BE2C (cell line): ENCODE results near the gene EPM2AIP1.
A peak's percentile ranks its signal among the peaks of the same experiment; 100 is the strongest.

Source experiments
- DNase-seq: peaks from one replicate; pipeline ENCODE4 v3.0.0-alpha.2; 2020
- H3K27me3 ChIP-seq: fragments of 250-450 bp; sonication (Bioruptor Pico); 2 replicates; pipeline ENCODE4 v1.5.1; 2020; ENCODE audit warnings: mild to moderate bottlenecking
- H3K36me3 ChIP-seq: fragments of 250-450 bp; sonication (Bioruptor Pico); 2 replicates; pipeline ENCODE4 v1.5.1; 2020; ENCODE audit warnings: mild to moderate bottlenecking
- H3K4me1 ChIP-seq: fragments of 250-450 bp; sonication (Bioruptor Pico); 2 replicates; pipeline ENCODE4 v1.5.1; 2020
- H3K4me3 ChIP-seq: 2 replicates; pipeline ENCODE4 v1.5.1; 2011; ENCODE audit warnings: low read depth, low read length
- H3K9me3 ChIP-seq: fragments of 250-450 bp; sonication (Bioruptor Pico); 2 replicates; pipeline ENCODE4 v1.5.1; 2020
- TF ChIP-seq, protein P1 (sequence below): IDR thresholded peaks from 2 replicates; pipeline ENCODE4 v1.5.1; 2012; ENCODE audit warnings: mild to moderate bottlenecking, low read depth, low read length

Gene EPM2AIP1

DNA sequence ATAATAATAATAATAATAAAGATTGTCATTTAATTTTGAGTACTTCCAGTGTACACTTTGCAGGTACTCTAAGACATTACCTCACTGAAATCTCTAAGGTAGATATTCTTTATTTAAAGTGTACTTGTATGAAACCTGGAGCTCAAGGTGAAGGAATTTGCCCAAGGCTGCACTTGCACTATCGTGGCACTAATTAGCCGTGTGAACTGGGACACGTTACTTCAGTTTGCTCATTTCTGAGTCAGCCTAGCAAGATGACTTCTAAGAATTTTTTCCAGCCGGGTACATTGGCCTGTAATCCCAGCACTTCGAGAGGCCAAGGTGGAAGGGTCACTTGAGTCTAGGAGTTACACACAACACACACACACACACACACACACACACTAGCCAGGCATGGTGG lies 33.9 kb upstream of the EPM2AIP1 start:
- DNase-seq: no peak
- Histone ChIP-seq H3K9me3 (no peaks in the 10 kb centered on the region), H3K4me3 (no peak overlapping the region), H3K27me3 (no peaks in the 10 kb centered on the region), H3K4me1 (no peaks in the 10 kb centered on the region), H3K36me3 (peaks cover 15% of the 10 kb centered on the region; the same call in 1 of the 2 replicates)
- TF ChIP-seq, protein P1, sequence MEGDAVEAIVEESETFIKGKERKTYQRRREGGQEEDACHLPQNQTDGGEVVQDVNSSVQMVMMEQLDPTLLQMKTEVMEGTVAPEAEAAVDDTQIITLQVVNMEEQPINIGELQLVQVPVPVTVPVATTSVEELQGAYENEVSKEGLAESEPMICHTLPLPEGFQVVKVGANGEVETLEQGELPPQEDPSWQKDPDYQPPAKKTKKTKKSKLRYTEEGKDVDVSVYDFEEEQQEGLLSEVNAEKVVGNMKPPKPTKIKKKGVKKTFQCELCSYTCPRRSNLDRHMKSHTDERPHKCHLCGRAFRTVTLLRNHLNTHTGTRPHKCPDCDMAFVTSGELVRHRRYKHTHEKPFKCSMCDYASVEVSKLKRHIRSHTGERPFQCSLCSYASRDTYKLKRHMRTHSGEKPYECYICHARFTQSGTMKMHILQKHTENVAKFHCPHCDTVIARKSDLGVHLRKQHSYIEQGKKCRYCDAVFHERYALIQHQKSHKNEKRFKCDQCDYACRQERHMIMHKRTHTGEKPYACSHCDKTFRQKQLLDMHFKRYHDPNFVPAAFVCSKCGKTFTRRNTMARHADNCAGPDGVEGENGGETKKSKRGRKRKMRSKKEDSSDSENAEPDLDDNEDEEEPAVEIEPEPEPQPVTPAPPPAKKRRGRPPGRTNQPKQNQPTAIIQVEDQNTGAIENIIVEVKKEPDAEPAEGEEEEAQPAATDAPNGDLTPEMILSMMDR: no peak

DNA sequence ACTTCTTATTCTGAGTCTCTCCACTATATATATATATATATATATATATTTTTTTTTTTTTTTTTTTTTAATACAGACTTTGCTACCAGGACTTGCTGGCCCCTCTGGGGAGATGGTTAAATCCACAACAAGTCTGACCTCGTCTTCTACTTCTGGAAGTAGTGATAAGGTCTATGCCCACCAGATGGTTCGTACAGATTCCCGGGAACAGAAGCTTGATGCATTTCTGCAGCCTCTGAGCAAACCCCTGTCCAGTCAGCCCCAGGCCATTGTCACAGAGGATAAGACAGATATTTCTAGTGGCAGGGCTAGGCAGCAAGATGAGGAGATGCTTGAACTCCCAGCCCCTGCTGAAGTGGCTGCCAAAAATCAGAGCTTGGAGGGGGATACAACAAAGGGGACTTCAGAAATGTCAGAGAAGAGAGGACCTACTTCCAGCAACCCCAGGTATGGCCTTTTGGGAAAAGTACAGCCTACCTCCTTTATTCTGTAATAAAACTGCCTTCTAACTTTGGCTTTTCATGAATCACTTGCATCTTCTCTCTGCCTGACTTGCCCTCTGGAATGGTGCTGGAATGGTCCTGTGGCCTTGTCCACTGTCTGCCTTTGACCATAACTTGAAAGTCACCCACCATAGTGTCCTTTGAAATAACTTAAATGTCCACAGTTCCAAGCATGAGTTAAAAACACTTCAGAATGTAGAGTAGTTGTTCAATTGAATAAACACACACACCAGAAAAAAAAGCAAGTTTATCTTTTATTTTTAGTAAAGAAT lies 32.8 kb upstream of the EPM2AIP1 start:
- TF ChIP-seq, protein P1: no peak
- Histone ChIP-seq H3K4me3 (no peak overlapping the region), H3K4me1 (no peaks in the 10 kb centered on the region), H3K36me3 (peaks cover 15% of the 10 kb centered on the region; the same call in 1 of the 2 replicates), H3K9me3 (no peaks in the 10 kb centered on the region), H3K27me3 (no peaks in the 10 kb centered on the region)
- no peak for DNase-seq

DNA sequence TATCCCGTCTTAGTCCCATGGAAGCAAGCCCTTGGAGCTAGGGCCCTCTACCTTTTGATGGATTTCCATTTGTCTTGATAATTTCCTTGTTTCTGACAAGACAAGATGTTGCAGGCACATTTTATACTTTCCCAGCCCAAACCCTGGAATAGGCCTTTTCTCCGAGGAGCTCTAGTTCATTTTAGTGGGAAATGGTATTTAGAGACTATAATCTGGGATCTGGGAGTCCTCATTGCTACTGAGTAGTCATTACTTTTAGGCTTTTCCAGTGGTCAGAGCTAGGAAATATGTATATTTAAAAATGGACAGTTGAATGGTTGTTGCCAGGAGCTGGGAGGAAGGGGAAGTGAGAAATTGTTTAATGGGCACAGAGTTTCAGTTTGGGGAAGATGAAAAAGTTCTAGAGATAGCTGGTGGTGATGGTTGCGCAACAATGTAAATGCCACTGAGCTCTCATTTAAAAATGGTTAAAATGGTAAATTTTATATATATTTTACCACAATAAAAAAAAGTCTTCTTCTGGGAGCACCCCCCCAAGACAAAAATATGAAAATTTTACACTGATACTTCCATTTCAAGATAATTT lies 32.0 kb upstream of the EPM2AIP1 start:
- H3K4me3 ChIP-seq: no peak overlapping the region
- no peaks in the 10 kb centered on the region for H3K27me3 ChIP-seq
- no peaks in the 10 kb centered on the region for H3K4me1 ChIP-seq
- H3K9me3 ChIP-seq: no peaks in the 10 kb centered on the region
- peaks cover 19% of the 10 kb centered on the region; the same call in 1 of the 2 replicates for H3K36me3 ChIP-seq
- TF ChIP-seq, protein P1: no peak
- DNase-seq: no peak

DNA sequence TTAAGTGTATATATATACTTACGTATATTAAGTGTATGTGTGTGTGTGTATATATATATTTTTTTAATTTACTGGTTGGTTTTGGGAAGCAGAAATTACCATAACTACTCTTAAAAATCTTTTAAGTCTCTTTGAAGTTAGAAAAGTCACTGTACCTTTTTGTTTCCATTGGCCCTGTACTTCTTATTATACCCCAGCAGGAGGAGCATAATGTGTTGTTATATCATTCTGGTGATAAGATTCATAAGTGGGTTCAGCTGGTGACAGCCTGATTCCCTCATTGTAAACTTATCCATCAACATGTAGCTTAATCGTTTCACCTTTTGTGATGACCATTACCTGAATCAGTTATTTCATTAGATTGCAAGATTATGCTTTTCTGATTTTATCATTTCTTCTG lies 31.2 kb upstream of the EPM2AIP1 start:
- TF ChIP-seq, protein P1: peak; percentile 16; the same call in 1 of the 2 replicates
- Histone ChIP-seq H3K9me3 (no peaks in the 10 kb centered on the region), H3K4me1 (no peaks in the 10 kb centered on the region), H3K27me3 (no peaks in the 10 kb centered on the region), H3K4me3 (no peak overlapping the region), H3K36me3 (peaks cover 15% of the 10 kb centered on the region; the same call in 1 of the 2 replicates)
- no peak for DNase-seq

DNA sequence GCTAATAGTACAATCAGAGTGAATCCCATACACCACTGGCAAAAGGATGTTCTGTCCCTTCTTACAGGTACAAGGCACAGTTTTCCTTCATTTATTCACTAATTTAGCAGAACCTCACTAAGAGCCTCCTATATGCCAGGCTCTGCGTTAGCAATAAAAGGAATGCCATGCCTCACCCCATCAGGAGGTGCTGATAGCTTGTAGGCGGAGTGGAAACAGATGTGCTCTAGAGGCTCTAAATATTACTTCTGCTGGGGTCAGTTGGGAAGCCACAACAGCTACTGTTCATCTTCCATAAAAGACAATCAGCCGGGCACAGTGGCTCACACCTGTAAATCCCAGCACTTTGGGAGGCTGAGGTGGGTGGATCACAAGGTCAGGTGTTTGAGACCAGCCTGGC lies 24.8 kb upstream of the EPM2AIP1 start:
- Histone ChIP-seq H3K36me3 (peaks cover 3% of the 10 kb centered on the region), H3K4me3 (no peak overlapping the region), H3K4me1 (no peaks in the 10 kb centered on the region), H3K9me3 (no peaks in the 10 kb centered on the region), H3K27me3 (no peaks in the 10 kb centered on the region)
- TF ChIP-seq, protein P1: no peak
- no peak for DNase-seq

DNA sequence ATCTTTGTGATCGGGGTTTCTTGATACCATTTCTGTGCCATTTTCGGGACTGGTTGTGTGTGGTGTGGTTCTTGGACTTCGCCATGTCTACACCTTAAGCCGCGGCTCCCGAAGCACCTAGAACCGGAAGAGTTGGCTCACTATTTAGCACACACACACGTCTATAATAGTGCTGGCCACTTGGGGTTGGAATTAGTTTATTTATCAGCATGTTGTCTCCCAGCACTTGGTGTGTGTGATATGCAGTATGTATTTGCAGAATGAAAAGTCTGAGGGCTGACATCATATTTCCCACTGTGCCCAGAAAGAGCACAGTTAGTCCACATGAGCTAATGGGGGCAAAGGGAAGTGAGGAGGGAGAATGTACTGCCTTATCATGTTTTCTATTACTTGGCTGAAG lies 24.0 kb upstream of the EPM2AIP1 start:
- peaks cover 8% of the 10 kb centered on the region for H3K36me3 ChIP-seq
- H3K27me3 ChIP-seq: no peaks in the 10 kb centered on the region
- no peak for DNase-seq
- TF ChIP-seq, protein P1: no peak
- H3K4me3 ChIP-seq: no peak overlapping the region
- no peaks in the 10 kb centered on the region for H3K9me3 ChIP-seq
- no peaks in the 10 kb centered on the region for H3K4me1 ChIP-seq
